Hepatocyte (in vitro differentiated cells): ENCODE measurements around the gene CPEB3. TPM values are rescaled to one million over a fixed set of nuclear protein-coding genes. Genes with fewer than 3 reads are reported as not detected.

ENCODE experiments used
- DNase-seq: peaks from one replicate; pipeline ENCODE4 v3.0.0-alpha.2; 2016; ENCODE audit warnings: low spot score
- H2AFZ ChIP-seq: fragments of 200-600 bp; sonication (generic); 2 replicates; pipeline ENCODE4 v1.6.0; 2016; ENCODE audit warnings: antibody characterized with exemption, mild to moderate bottlenecking
- H3K27ac ChIP-seq: fragments of 200-600 bp; sonication (generic); 2 replicates; pipeline ENCODE4 v1.5.1; 2016; ENCODE audit warnings: mild to moderate bottlenecking
- H3K27me3 ChIP-seq: fragments of 200-600 bp; sonication (generic); 2 replicates; pipeline ENCODE4 v1.6.1; 2016
- H3K36me3 ChIP-seq: fragments of 200-600 bp; sonication (generic); replicated peaks from 2 replicates; pipeline ENCODE4 v1.5.1; 2016; ENCODE audit warnings: low read depth; ENCODE audit not compliant: insufficient read depth
- H3K4me1 ChIP-seq: fragments of 200-600 bp; sonication (generic); 2 replicates; pipeline ENCODE4 v1.5.1; 2016; ENCODE audit warnings: mild to moderate bottlenecking, moderate library complexity; ENCODE audit not compliant: insufficient read depth
- H3K4me2 ChIP-seq: fragments of 200-600 bp; sonication (generic); 2 replicates; pipeline ENCODE4 v1.6.0; 2016
- H3K4me3 ChIP-seq: fragments of 200-600 bp; sonication (generic); 2 replicates; pipeline ENCODE4 v1.5.1; 2016; ENCODE audit warnings: mild to moderate bottlenecking
- H3K79me2 ChIP-seq: fragments of 200-600 bp; sonication (generic); 2 replicates; pipeline ENCODE4 v1.6.0; 2017; ENCODE audit warnings: mild to moderate bottlenecking
- H3K9me2 ChIP-seq: fragments of 200-600 bp; sonication (generic); replicated peaks from 2 replicates; pipeline ENCODE4 v1.6.0; 2017; ENCODE audit warnings: mild to moderate bottlenecking; ENCODE audit not compliant: insufficient read depth
- H3K9me3 ChIP-seq: fragments of 200-600 bp; sonication (generic); 2 replicates; pipeline ENCODE4 v1.5.1; 2016; ENCODE audit warnings: low read depth, mild to moderate bottlenecking
- H4K20me1 ChIP-seq: fragments of 200-600 bp; sonication (generic); 2 replicates; pipeline ENCODE4 v1.6.0; 2016; ENCODE audit warnings: mild to moderate bottlenecking; ENCODE audit not compliant: insufficient read depth, poor library complexity, severe bottlenecking
- EZH2 ChIP-seq: fragments of 200-600 bp; sonication (generic); IDR thresholded peaks from 2 replicates; pipeline ENCODE4 v1.6.1; 2016; ENCODE audit warnings: antibody characterized with exemption, mild to moderate bottlenecking, borderline replicate concordance
- EZH2phosphoT487 ChIP-seq: fragments of 200-600 bp; sonication (generic); IDR thresholded peaks from one replicate; pipeline ENCODE4 v1.6.1; 2018; ENCODE audit warnings: antibody characterized with exemption, mild to moderate bottlenecking, low read depth, moderate library complexity; ENCODE audit not compliant: unreplicated experiment, severe bottlenecking
- WGBS: methylation state at CpG from one replicate; pipeline ENCODE4 v1.1.6; 2016; ENCODE audit warnings: low lambda C conversion rate; ENCODE audit errors: missing lambda C conversion rate; 5-methylcytosine and 5-hydroxymethylcytosine counted together
- polyA plus RNA-seq: library from polyadenylated mRNA; unstranded; fragments of >200 nt; fragmentation: Nextera tagmentation; extraction: Ambion mirVana; gene quantifications from 2 replicates; pipeline ENCODE4 v1.2.1, GENCODE V29; 2016
- total RNA-seq: library from RNA; depleted of rRNA; stranded (reverse); fragments of >200 nt; gene quantifications from 2 replicates; pipeline ENCODE4 v1.2.3, GENCODE V29; 2014
- TF ChIP-seq, protein P1 (sequence below): fragments of 200-600 bp; sonication (generic); IDR thresholded peaks from 2 replicates; pipeline ENCODE4 v1.5.1; 2016; ENCODE audit warnings: antibody characterized with exemption, mild to moderate bottlenecking; ENCODE audit not compliant: poor library complexity

CPEB3 gene
- total and polyA plus RNA-seq, 2 experiments from 2014 or later, result 4.0 to 4.9 TPM

DNA sequence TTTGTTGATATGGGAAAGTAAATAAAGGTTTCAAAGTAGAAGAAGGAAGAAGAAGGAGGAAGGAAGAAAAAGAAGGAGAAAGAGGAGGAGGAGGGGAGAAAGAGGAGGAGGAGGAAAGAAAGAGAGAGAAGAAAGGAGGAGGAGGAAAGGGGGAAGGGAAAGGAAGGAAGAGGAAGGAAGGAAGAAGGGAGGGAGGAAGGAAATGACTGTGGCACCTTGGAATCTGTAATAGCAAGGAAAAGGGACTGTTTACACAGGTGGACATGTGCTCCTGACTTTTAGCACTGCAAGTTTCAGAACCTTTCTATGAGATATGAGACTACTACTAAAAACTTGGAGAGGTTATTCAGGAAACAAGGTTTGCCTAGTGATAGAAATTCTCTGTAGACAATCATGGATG lies 214.2 kb downstream of the CPEB3 start:
- H3K27me3 ChIP-seq, result no peaks in the 10 kb centered on the region
- H3K79me2 ChIP-seq, result no peaks in the 10 kb centered on the region
- H2AFZ ChIP-seq, result no peak overlapping the region
- no peaks in the 10 kb centered on the region for H3K9me2 ChIP-seq
- no peak for DNase-seq
- no peaks in the 10 kb centered on the region for H3K4me1 ChIP-seq
- H3K4me3 ChIP-seq, result no peak overlapping the region
- no peaks in the 10 kb centered on the region for H4K20me1 ChIP-seq
- H3K36me3 ChIP-seq, result no peaks in the 10 kb centered on the region
- H3K9me3 ChIP-seq, result no peaks in the 10 kb centered on the region
- H3K4me2 ChIP-seq, result no peak overlapping the region
- H3K27ac ChIP-seq, result no peak overlapping the region
- TF ChIP-seq EZH2phosphoT487, result no peak
- TF ChIP-seq, protein P1, sequence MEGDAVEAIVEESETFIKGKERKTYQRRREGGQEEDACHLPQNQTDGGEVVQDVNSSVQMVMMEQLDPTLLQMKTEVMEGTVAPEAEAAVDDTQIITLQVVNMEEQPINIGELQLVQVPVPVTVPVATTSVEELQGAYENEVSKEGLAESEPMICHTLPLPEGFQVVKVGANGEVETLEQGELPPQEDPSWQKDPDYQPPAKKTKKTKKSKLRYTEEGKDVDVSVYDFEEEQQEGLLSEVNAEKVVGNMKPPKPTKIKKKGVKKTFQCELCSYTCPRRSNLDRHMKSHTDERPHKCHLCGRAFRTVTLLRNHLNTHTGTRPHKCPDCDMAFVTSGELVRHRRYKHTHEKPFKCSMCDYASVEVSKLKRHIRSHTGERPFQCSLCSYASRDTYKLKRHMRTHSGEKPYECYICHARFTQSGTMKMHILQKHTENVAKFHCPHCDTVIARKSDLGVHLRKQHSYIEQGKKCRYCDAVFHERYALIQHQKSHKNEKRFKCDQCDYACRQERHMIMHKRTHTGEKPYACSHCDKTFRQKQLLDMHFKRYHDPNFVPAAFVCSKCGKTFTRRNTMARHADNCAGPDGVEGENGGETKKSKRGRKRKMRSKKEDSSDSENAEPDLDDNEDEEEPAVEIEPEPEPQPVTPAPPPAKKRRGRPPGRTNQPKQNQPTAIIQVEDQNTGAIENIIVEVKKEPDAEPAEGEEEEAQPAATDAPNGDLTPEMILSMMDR, result no peak
- no peak for TF ChIP-seq EZH2

DNA sequence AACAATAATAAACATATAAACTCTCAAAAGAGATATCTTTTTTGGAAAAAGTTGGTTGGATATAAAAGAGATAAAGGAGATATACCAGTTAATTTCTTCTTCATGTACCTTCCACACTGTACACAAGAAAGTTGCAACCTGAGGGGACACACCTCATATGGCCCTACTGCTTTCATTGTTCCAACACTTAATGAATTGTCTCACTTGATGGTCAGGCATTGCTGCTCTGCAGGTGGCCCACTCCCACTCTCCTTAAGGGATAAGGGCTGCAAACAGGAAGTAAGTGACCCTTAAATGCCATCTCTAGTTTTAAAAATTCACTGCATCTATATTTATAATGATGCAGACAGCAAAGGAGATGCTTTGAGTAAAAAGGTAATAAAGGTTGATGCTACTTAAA lies 215.0 kb downstream of the CPEB3 start:
- H3K4me2 ChIP-seq, result no peak overlapping the region
- DNase-seq, result no peak
- TF ChIP-seq, protein P1, result no peak
- H3K79me2 ChIP-seq, result no peaks in the 10 kb centered on the region
- no peaks in the 10 kb centered on the region for H3K9me2 ChIP-seq
- H4K20me1 ChIP-seq, result no peaks in the 10 kb centered on the region
- no peaks in the 10 kb centered on the region for H3K9me3 ChIP-seq
- no peak overlapping the region for H3K4me3 ChIP-seq
- no peaks in the 10 kb centered on the region for H3K27me3 ChIP-seq
- no peaks in the 10 kb centered on the region for H3K4me1 ChIP-seq
- no peak overlapping the region for H2AFZ ChIP-seq
- no peaks in the 10 kb centered on the region for H3K36me3 ChIP-seq
- H3K27ac ChIP-seq, result no peak overlapping the region

DNA sequence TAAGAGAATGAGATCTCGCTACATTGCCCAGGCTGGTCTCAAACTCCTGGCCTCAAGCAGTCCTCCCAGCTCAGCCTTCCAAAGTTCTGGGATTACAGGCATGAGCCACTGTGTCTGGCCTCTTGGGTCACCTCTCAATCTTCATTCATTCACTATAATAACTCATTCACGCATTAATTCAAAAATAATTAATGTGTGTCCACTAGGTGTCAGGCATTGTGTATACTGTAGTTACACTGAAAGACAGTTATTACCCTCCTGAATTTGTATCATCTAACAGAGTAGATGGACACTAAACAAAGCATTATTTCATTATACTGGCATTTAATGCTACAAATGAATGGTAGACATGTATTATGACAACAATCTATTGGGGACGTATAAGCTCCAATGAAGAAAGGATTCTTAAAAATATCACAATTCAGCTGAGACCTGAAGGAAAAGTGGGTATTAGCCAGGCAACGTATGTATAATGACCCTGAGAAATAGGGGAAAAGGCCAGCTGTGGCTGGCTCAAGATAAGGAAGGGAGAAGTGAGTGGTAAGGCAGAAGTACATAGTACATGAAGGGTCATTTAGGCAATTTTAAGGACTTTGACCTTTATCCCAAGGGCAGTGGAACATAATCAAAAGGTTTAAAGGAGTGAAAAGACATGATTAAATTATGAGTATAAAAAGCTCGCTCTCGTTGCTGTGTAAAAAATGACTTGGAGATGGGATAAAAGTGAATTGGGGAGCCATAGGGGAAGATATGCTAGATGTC lies 216.6 kb downstream of the CPEB3 start:
- H3K4me2 ChIP-seq, result no peak overlapping the region
- H3K4me3 ChIP-seq, result no peak overlapping the region
- H2AFZ ChIP-seq, result no peak overlapping the region
- TF ChIP-seq, protein P1, result no peak
- TF ChIP-seq EZH2 (no peak), EZH2phosphoT487 (no peak)
- H3K79me2 ChIP-seq, result no peaks in the 10 kb centered on the region
- no peak overlapping the region for H3K27ac ChIP-seq
- DNase-seq, result no peak
- no peaks in the 10 kb centered on the region for H3K9me3 ChIP-seq
- H3K9me2 ChIP-seq, result no peaks in the 10 kb centered on the region
- no peaks in the 10 kb centered on the region for H3K4me1 ChIP-seq
- H3K27me3 ChIP-seq, result no peaks in the 10 kb centered on the region
- no peaks in the 10 kb centered on the region for H3K36me3 ChIP-seq
- WGBS, result 90% methylated on average over 6 of the region's 6 CpGs
- H4K20me1 ChIP-seq, result no peaks in the 10 kb centered on the region

DNA sequence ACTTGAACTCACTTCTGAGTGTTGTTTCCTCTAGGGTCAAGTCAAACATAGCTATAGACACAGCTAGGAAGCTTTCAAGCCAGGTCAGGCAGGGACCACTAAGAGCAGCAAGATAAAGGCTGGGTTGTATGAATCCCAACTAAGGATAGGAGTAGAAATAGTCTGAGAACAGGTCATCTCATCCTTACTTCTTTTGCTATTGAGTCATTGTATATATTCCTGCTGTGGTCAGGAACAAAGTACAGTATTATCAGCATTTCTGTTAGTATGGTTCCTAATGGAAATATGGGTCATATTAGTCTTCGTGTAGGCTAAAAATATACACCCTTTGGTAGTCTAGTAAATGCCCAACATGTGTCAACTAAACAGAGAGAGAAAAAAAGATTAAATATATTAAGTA lies 222.0 kb downstream of the CPEB3 start:
- Histone ChIP-seq H3K4me1 (no peaks in the 10 kb centered on the region), H3K9me2 (no peaks in the 10 kb centered on the region), H3K4me2 (no peak overlapping the region), H3K79me2 (no peaks in the 10 kb centered on the region), H4K20me1 (no peaks in the 10 kb centered on the region), H3K27me3 (no peaks in the 10 kb centered on the region), H3K27ac (no peak overlapping the region), H2AFZ (no peak overlapping the region), H3K36me3 (no peaks in the 10 kb centered on the region), H3K4me3 (no peak overlapping the region), H3K9me3 (no peaks in the 10 kb centered on the region)
- DNase-seq, result no peak
- no peak for TF ChIP-seq EZH2
- TF ChIP-seq, protein P1, result no peak
- no peak for TF ChIP-seq EZH2phosphoT487
- 91% methylated on average over 1 of the region's 1 CpG for WGBS
